Left ventricle myocardium inferior (tissue), 1 donor: ENCODE data around the gene GPR119. TPM values are rescaled to one million over a fixed set of nuclear protein-coding genes. Genes with fewer than 3 reads are reported as not detected.
"Not testable (repeated sequence)": the region's sequence is repeated elsewhere in the genome, so short reads cannot be mapped to it uniquely, and the experiment has no call there.

Source experiments
- DNase-seq: peaks from one replicate; pipeline ENCODE4 v3.0.0-alpha.2; 2020
- H3K27ac ChIP-seq: fragments of 200-600 bp; replicated peaks from 2 replicates; pipeline ENCODE4 v1.8.0; 2021
- H3K27me3 ChIP-seq: fragments of 200-600 bp; 2 replicates; pipeline ENCODE4 v1.8.0; 2021; ENCODE audit warnings: low read depth
- H3K36me3 ChIP-seq: fragments of 200-600 bp; 2 replicates; pipeline ENCODE4 v1.8.0; 2021
- H3K4me1 ChIP-seq: fragments of 200-600 bp; 2 replicates; pipeline ENCODE4 v1.8.0; 2021
- H3K4me3 ChIP-seq: fragments of 200-600 bp; 2 replicates; pipeline ENCODE4 v1.8.0; 2021; ENCODE audit warnings: mild to moderate bottlenecking, moderate library complexity
- H3K9me3 ChIP-seq: fragments of 200-600 bp; replicated peaks from 2 replicates; pipeline ENCODE4 v1.8.0; 2021
- CTCF ChIP-seq: fragments of 200-600 bp; IDR thresholded peaks from 2 replicates; pipeline ENCODE4 v1.8.0; 2021; ENCODE audit warnings: antibody characterized with exemption, mild to moderate bottlenecking, borderline replicate concordance
- intact Hi-C: fragments of 100-400 bp; cut with micrococcal nuclease; formaldehyde crosslinking; loops from one replicate; pipeline ENCODE4 v1.11.0; 2022
- total RNA-seq: library from RNA; stranded (reverse); fragmentation: NEBNext Ultra II Directional; extraction: Animal tissue kit (Norgen Biotek cat#: 25700); gene quantifications from one replicate; pipeline ENCODE4 v1.2.1, GENCODE V29; 2021
- donor health status: DM: no; HTN: yes; CAD: no; lungs with severe emphysema.

Gene GPR119
- total RNA-seq, 1 donor from 2014 or later: not detected

DNA sequence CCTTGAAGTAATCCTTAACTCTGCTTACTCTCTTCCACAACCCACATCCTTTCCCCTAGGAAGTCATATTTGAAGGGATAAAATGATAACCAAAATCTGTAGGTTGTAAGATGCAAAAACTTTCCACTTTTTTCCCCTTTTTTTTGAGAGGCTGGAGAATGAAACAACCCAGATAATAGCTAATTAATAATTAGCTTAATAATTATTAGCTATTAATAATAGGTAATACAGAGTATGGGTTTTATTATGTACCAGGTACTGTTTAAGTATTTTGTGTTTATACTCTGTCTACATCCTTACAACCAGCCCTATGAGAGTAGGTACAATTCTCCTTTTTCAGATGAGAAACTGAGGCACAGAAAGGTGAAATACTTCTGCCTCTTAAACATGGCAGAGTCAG, 9.4 kb downstream of the GPR119 start:
- no peaks in the 10 kb centered on the region for H3K36me3 ChIP-seq
- intact Hi-C loops: no loop called here
- H3K27ac ChIP-seq: no peak overlapping the region
- no peaks in the 10 kb centered on the region for H3K4me1 ChIP-seq
- no peak for DNase-seq
- no peak overlapping the region for H3K4me3 ChIP-seq
- TF ChIP-seq CTCF: no peak
- H3K27me3 ChIP-seq: no peaks in the 10 kb centered on the region
- no peaks in the 10 kb centered on the region for H3K9me3 ChIP-seq

- H3K27me3 ChIP-seq, intact Hi-C loops, H3K9me3 ChIP-seq, DNase-seq, H3K27ac ChIP-seq, H3K4me1 ChIP-seq, H3K4me3 ChIP-seq, H3K36me3 ChIP-seq: not testable (repeated sequence)
Measured at GRCh38 chrX:130352050-130352449, 33.4 kb downstream of the GPR119 start.

DNA sequence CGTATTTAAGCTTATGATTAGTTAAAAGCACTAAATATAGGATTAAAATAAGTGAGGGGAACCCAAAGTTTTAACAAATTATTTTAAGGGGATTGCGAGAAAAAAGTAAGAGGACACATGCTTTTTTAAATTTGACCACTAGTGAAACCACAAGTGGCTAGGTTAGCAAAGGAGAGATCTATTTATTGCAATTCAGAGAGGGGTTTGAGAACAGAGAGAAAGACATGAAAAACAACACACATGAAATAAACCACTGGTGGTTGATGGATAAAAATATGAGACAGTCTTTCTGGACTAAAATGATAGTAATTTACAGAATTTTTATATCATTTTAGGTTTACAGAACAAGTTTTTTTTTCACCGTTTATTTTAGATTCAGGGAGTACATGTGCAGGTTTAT, 33.9 kb downstream of the GPR119 start:
- Histone ChIP-seq H3K4me1 (no peaks in the 10 kb centered on the region), H3K27ac (no peak overlapping the region), H3K27me3 (no peaks in the 10 kb centered on the region), H3K4me3 (no peak overlapping the region), H3K36me3 (peaks cover 6% of the 10 kb centered on the region), H3K9me3 (no peaks in the 10 kb centered on the region)
- TF ChIP-seq CTCF: no peak
- intact Hi-C loops: no loop called here
- DNase-seq: no peak

DNA sequence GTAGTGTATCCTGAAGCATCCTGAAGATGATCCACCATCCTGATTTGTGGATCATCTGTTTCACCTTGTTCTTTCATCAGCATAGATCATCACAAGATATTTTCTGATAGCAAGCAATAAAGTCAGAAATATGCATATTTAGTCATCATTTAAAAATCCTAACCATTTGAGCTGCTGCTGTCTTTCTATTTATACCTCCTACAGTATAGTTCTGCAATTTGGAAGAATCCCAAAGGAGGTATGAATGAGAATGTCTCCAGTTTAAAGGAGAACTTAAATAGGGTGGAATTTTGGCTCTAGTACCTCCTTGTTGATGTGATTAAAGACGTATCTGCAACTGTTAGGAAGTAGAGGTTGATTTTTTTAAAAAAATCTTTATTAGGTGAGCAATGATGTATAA, 38.2 kb downstream of the GPR119 start:
- Histone ChIP-seq H3K27ac (no peak overlapping the region), H3K36me3 (peaks cover 6% of the 10 kb centered on the region), H3K27me3 (no peaks in the 10 kb centered on the region), H3K4me1 (no peaks in the 10 kb centered on the region), H3K4me3 (no peak overlapping the region), H3K9me3 (no peaks in the 10 kb centered on the region)
- no peak for TF ChIP-seq CTCF
- DNase-seq: no peak
- intact Hi-C loops: no loop called here

- Histone ChIP-seq H3K27me3 (no peaks in the 10 kb centered on the region), H3K4me1 (peaks cover 17% of the 10 kb centered on the region), H3K36me3 (no peaks in the 10 kb centered on the region), H3K9me3 (no peaks in the 10 kb centered on the region), H3K27ac (no peak overlapping the region), H3K4me3 (no peak overlapping the region)
- intact Hi-C loops: no loop called here
- TF ChIP-seq CTCF: no peak
- DNase-seq: no peak
Measured at GRCh38 chrX:130343411-130343810, 42.1 kb downstream of the GPR119 start.

- peak overlapping the region; percentile 65 for H3K27ac ChIP-seq
- intact Hi-C loops: no loop called here
Measured at GRCh38 chrX:130340271-130340670, 45.2 kb downstream of the GPR119 start.

More at GRCh38 chrX:130340271-130340670, 45.2 kb downstream of the GPR119 start:
- H3K27me3 ChIP-seq: no peaks in the 10 kb centered on the region
- H3K4me3 ChIP-seq: peak overlapping the region; percentile 81
- no peaks in the 10 kb centered on the region for H3K9me3 ChIP-seq
- no peak for TF ChIP-seq CTCF
- H3K4me1 ChIP-seq: peaks cover 17% of the 10 kb centered on the region
- no peaks in the 10 kb centered on the region for H3K36me3 ChIP-seq
- DNase-seq: no peak
